NCI-H2171 (cell line): Measurements from ENCODE around the gene AJAP1.

Experiments used
- DNase-seq: peaks from one replicate; lab custom pipeline; 2025; lab: John Stamatoyannopoulos, UW

Gene AJAP1

DNA sequence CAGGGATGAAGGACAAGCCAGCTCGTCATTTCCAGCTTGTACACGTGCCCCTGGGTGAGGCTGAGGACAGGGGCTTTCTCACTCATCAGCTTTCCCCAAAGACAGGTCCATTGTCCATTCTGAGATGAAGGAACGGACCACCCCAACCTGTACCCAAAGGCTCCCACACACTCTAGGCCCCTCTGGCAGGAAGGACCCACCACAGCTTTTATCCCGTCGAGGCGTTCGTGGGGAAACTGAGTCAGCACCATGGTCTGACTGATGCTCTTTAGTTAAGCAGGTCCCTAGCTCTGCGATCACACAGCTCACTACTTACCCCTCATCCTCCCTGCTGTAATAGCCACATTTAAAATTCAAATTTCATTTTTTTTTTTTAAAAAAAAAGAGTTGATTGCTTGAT lies 117.3 kb downstream of the AJAP1 start:
- DNase-seq = no peak

DNA sequence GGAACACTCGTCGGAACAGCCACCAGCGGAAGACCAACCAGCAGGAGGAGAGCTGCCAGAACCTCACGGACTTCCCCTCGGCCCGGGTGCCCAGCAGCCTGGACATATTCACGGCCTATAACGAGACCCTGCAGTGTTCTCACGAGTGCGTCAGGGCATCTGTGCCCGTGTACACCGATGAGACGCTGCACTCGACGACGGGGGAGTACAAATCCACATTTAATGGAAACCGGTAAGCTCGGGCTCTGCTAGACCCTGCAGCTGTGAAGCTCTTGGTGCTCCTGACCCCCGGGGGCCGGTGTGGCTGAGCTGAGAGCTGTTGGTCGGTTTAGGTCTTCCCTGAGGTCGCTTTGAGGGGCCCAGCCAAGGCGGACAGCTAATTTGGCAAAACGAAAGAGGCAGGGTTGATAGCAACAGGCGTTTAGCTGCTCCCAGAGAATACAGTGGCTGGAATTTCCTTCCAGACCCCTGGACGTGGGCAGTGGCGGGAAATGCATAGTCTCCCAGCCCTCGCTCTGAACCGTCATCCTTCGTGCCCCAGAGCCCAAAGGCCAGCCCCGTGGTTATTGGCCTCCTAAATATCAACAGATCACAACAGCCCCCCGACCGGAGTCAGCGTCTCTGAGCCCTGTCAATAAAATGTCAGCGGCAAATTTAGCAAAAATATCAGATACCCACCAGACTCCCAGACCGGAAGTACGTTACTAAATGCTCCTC lies 118.0 kb downstream of the AJAP1 start:
- DNase-seq = no peak

DNA sequence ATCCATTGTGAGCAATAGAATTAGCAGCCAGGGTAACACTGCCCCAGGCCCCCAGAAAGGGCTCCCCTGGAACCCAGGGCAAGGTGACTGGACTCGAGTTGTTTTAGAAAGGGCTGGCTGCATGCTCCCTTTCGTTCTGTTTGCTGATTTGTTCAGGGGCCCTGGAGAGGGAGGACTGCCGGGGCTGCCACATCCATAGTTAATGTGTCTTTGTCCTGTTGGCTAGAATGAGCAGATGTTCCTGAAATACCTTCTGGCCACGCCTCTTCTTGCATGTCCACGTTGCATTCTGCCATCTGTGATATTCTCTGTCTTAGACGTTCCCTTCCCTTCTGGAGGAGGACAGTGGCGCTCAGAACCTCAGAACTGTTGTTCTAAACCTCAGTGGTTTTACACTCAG lies 118.8 kb downstream of the AJAP1 start:
- no peak for DNase-seq

DNA sequence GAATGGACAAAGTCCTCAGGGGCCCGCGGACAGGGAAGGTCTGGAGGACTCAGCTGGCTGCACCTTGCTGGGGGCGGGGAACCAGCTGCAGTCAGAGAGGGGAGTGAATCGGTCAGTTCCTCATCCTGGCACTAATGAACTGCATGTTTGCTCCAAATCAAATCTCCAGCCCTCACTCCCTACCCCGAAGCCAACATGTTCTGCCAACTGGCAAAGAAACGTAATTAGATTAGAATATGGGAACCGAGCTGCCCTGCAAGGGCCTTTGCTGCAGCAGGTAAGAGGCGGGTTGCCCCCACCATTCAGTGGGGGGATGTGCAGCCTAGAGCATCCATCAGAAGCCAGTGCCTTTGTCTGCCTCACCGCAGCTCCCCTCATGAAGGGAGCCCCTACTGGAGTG lies 121.1 kb downstream of the AJAP1 start:
- DNase-seq = no peak

DNA sequence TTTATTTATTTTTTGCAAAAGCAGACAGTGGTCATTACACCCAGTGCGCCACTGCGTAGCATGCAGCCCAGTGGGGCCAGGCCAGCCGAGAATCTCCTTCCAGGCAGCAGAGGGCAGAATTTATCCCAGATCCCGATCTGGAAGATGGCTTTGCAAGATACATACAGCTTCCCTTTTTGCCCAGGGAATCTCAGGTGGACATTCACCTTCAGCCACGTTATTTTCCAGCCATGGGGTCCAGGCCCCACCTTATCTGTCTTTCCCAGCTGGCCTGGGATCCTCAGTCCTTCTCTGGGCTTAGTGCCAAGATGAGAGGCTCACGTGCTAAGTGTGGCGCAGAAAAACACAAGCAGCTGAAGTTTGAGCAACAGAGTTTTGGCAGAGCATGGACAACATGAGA lies 123.6 kb downstream of the AJAP1 start:
- DNase-seq = no peak

DNA sequence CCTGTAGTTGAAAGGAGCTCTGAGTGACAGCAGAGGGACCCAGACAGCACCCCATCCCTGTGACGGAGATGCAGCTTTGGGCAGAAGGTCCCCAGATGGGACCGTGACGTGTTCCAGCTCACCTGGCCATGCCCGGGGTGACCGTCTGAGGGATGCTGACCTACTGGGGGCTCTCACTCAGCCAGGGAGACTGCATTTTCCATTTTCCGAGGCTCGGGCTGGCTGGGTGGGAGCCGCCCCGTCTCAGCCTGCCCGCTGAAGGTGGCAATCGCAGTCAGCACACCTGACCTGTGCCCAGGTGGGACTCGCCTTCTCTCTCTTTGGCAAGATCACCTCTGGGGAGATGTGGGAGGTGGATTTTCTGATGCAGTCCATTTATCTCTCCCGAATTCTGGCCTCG lies 127.2 kb downstream of the AJAP1 start:
- no peak for DNase-seq

DNA sequence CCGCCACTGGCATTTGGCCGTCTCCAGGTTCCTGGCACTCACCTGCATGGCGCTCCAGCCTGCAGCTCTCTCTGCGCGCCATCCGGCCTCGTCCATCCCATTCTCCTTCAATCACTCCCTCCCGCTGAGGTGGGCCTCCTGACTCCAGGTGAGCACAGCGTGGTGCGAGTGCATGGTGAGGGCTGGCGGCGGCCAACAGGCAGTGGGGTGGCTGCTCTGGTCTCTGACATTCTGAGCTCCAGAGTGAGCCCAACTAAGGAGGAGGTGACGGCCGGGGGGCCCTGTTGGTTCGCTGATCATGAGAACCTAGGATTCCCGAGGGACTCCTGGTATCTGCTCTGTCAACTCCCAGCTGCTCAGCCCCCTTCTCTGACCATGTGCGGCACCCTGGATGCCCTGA lies 130.4 kb downstream of the AJAP1 start:
- DNase-seq = no peak

DNA sequence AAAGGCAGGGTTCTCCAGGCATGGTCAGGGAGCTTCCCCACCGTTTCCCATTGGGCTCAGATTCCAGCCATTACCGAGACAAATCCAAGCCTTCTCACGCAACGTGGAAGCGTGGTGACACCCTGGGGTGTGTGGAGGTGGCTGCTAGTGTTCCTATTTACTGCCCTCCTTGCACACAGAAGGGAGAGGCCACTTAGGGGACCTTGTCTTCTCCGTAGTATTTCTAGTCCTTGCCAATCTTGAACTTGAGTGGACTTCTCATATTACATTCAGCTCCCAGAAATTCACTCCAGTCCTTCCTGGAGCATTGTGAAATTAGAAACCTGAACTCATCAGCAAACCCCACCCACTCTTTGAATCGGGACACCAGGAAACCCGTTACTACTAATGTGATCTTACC lies 131.6 kb downstream of the AJAP1 start:
- no peak for DNase-seq

DNA sequence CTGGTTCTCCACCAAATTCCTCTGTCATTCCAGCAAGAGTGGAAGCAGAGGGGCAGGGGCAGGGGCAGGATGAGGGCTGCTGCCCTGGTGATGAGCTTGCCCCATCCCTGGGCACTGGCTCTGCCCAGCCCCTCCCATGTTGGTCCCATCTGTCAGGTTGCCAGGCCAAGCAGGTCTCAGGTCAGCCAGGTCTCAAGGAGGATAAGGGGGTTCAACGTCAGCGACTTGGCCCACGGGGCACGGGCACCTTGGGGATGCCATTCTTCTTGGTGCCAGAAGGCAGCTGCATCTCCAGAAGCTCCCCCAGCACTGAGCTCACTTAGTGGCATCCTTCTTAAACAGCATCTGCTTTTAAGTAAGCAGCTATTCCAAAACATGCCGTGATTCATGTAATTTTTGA lies 133.1 kb downstream of the AJAP1 start:
- DNase-seq = no peak

DNA sequence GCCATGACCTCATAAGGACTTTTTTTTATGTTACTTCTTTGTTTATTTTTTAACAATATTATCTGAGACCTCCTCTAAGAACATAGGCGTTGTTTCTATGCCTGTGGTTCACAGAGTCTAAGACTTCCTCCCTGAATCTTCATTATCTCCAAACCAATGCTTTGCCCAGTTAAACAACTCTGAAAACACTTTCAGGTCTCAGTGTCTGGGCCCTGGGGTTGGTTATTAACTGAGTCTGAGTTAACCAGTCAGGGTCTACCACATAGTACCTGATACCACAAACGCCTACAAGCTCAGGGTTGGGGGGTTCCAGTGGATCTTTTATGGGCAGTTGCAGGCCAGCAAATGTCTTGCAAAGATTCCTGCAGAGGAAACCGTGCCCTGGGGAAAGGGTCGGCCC lies 138.2 kb downstream of the AJAP1 start:
- no peak for DNase-seq

DNA sequence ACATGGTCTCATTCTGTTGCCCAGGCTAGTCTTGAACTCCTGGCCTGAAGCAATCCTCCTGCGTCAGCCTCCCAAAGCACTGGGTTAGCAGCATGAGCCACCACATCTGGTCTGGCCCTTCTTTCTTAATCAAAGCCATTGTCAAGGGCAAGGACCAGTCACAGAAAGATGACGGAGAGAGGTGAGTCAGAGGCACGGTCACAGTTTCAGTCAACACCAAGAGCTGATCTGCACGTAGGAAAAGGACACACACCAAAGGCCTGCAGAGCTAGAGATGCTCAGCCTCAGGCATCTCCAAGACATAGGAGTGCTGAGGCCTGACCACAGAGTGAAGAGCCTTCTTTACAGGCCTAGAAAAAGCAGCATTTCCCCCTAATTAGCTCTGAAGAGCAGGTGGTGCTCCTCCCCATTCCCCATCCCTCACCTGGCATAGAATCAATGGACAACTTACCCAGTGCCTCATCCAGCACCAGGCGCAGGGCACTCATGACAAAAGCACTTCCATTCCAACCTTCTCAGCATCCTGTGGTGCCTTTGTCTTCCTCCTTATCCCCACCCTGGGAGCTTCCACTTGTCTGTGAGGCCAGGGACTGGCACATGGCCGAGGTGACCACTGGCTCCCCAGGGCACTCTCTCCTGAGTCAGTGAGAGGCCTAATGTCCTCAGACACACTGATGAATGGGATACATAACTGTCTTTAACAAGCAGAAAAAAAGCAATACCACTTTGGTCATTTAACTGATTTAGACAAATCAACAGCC lies 139.8 kb downstream of the AJAP1 start:
- DNase-seq = no peak

DNA sequence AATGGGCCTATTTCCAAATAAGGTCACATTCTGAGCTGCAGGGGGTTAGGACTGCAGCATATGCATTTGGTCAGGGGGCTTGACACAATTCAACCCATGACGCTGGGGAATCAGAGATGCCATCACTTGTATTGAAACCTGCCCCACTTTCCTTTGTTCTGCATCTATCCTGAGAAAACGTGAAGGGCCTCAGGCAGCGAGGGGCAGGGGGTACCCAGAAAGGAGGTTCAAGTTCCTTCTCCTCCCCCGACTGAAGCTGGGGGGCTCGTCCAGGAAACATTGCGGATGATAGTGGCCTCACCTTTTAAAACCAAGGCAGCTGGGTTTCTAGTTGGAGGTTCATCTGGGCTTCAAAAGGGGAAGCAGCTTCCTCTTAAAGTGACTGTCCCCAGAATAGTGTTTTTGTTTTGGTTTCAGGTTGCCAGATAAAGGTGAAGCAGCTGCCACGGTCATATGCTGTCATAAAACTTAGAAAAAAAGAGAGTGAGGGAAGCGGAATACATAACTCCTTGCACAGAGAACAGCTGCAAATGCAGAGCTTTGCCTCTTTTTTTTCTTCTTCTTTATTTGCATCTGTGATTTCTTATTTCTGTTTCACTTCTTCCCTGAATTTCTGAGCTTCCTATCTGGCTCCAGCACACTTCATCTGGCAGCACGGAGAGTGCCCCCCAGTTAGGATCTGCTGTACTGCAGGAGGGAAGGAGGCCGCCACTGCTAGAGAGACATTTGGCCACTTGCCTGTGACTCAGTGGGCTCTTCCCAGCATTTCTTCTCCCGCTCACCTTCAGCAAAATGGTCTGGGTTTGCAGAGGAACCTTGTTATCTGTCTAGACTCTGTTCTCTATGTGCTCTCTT lies 142.0 kb downstream of the AJAP1 start:
- DNase-seq = peak; percentile 73

DNA sequence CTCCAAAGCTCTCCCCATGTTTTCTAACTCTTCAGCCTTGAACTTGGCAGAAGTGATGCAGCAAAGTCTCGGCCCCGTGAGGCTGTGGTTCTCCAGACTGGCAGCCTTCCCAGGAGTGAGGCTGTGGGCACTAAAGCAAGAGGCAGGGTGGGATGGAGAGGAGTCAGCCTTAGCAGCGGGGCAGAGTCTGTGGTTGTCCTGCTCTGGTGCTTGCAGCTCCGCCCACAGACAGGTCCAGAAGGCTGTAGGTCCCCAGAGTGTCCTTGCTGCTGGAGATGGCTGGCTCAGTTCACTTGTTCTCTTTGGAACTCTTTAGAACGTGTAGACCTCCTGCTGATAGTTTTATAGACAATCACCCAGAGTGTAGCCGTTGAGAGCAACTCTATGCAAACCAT lies 142.6 kb downstream of the AJAP1 start:
- DNase-seq = peak; percentile 14

DNA sequence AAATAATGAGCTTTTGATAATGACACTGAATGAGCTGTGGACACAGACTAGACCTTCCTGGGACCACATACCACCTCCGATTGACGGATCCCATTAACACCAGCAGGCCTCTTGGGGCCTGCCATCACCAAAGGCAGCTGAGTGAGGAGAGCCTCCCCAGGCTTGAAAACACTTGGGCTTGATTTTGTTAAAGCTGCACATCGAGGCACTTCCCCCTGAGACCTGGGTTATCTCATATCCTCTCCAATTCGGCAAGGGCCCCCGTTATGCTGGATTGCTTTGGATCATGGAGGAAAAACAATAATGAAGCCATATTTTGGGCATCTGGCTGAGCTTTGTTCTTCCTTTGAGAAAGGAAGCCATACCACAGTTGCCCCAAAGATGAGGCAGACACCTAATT lies 143.0 kb downstream of the AJAP1 start:
- DNase-seq = no peak

DNA sequence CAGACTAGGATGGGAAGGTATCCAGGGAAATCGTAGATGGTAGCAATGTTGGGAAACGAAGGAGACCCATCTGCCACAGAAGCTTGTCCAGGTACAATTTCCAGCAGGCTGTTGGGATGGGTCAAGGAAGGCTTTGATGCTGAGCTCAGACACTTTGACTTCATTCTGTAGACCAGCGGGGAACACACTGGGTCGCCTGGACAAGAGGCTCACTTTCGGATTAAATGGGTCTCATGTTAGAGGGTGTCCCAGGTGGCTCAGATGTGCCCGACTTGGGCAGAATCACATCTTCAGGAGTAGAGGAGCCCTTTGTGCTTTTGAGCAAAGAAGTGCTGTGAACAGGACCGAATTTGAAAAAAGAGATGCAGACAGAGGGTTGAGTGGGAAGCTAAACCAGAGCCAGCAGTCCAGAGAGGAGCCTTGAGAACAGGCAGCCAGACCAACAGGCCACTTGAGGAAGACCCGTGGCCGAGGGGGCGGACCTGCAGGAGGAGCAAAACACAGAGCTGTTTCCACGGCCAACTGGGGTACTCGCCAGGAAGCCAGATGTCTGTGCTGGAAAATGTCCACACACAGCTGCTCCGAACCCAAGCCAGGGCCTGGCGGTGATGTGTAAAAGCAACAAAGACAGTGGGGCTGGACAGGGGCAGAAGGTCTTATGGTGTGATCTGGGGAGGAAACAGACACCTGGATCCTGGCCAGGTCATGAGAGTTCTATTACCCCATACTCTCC lies 146.9 kb downstream of the AJAP1 start:
- DNase-seq = no peak

DNA sequence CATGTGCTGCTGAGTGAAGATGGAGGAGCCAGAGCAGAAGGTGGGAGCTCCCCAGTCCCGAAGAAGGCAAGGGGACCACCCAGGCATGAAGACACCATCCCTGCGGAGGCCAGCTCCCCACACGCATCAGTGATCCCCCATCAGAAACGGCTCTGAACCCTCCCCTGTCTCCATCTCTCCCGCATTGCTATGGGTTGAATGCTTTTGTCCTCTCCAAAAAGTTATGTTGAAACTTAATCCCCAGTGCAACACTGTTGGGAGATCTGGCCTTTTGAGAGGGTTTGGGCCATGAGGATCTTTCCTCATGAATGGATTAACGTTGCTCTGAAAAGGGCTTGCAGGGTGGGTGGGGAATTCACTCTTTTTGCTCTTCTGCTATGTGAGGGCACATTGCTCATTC lies 147.6 kb downstream of the AJAP1 start:
- DNase-seq = no peak

DNA sequence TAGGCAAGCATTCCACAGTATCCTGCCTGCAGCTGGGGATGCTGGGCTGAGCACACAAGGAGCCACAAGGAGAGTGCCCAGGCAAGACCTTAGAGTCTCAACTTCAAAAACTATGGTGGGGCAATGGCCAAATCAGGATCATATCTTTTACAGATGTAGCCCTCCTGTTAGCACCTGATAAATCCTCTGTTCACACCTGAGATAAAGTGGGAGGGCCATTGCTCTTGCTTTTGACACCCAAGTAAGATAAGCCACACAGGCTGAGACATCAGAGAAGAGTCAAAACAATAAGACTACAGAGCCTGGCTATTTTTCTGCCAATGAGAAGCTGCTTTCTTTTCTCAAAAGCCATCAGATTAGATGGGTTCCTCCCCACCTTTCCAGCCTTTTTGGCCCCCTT lies 148.9 kb downstream of the AJAP1 start:
- no peak for DNase-seq

DNA sequence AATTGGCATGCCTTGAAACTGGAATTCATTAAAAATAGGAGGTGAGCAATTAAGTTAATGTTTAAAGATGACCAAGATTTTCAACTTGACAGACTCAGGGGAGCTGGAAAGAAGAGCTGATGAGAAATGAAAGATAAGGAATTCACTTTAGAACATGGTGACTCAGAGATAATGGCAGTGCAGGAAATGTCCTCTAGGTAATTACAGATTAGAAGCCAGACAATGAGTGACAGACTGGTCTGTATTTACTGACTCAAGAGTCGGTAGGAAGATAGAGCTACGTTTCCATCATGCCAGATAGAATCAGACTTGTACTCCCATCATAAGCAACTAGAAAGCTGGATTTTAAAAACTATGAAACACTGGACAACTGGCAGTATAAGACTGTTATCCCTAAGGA lies 151.6 kb downstream of the AJAP1 start:
- no peak for DNase-seq

DNA sequence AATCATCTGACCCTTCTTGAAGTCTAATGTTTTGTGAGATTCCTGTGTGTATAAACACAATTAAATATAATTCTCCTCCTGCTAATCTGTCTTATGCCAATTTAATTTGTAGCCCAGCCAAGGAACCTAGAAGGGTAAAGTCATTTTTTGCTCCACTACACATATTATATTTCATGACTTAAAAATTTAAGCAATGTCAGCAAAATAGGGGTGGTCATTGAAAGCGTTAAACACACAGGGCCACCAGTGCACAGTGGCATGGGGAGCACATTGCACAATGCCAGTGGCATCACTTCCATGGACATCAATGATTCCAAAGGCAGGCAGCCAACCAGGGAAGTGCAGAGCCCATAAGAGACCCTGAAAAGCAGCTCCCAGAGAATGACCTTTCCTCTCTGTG lies 166.1 kb downstream of the AJAP1 start:
- no peak for DNase-seq

DNA sequence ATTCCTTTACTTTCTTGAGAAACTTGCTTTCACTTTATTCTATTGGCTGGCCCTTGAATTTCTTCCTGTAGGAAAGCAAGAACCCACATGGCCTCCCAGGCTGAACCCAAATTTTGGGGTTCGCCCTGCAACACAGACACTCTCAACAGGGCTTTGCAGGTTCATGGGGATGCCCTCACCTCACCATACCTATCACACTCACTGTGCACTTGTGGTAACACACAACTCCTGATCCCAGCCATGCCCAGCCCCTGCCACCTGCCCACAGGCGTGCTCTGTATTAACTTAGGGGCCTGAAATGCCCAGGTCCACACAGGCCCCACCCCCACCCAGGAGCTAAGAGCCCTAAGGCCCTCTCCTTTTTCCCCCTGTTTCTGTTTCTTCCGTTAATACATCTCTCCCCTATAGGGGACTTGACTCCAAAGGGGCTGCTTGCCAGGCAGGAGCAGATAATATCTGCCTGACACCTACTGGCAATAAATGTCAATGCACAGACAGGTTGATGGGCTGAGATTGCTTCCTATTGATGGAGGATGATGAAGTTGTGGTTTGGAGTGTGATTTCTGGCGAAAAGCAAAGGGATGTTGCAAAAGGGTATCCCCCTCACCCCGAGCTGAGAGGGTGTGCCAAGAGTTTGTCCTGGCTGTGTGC lies 171.5 kb downstream of the AJAP1 start:
- DNase-seq = peak; percentile 44

DNA sequence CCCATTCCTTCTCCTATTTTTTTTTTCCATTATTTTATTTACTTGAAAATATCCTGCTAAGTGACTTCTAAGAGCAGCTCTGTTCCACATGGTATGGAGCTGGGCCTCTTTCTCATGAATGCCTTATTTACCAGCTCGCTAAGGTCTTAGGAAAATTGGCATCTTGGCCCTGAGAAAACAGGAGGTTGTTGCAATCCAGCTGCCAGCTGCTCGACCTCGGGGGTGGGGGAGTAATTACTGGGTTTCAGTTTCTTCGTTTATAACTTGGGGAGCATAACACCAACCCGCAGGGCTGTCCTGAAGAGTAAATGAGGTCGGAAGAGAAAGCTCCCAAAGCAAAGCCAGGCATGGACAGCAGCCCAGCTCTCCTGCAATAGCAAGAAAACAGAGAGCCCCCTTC lies 176.3 kb downstream of the AJAP1 start:
- DNase-seq = peak; percentile 9

DNA sequence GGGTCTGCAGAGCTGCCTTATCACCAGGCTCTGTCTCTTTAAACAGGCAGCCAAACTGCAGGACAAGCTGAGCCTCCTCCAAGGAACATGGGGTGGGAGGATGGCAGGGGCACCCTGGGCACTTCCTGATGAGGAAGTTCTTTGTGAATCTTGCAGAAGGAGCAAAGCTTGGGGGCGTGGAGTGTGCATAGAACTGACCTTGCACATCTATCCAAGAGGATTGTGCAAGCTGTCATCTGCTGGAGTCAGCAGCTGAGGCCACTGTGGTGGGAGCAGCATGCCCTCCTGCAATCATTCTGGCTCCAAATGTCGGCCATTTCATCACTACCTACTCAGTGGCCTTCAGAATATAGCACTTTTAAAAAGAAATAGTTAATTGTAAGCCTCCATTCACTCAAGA lies 182.2 kb downstream of the AJAP1 start:
- no peak for DNase-seq
